Karpas-422 (cell line): ENCODE data around the gene COL16A1. TPM values are rescaled to one million over a fixed set of nuclear protein-coding genes. Genes with fewer than 3 reads are reported as not detected.

Source experiments
- DNase-seq: peaks from one replicate; pipeline ENCODE4 v3.0.0-alpha.2; 2015
- H2AFZ ChIP-seq: fragments of 200-600 bp; sonication (generic); 2 replicates; pipeline ENCODE4 v1.6.1; 2014; ENCODE audit warnings: antibody characterized with exemption, low read length, mixed read lengths
- H3K27ac ChIP-seq: fragments of 200-600 bp; sonication (generic); 2 replicates; pipeline ENCODE4 v1.5.1; 2014; ENCODE audit warnings: mild to moderate bottlenecking, low read length, moderate library complexity
- H3K27me3 ChIP-seq: fragments of 200-600 bp; sonication (generic); 2 replicates; pipeline ENCODE4 v1.6.1; 2014; ENCODE audit warnings: low read length, mixed read lengths
- H3K36me3 ChIP-seq: fragments of 200-600 bp; sonication (generic); 2 replicates; pipeline ENCODE4 v1.6.1; 2014; ENCODE audit warnings: low read length, mixed read lengths; ENCODE audit not compliant: insufficient read depth
- H3K4me1 ChIP-seq: fragments of 200-600 bp; sonication (generic); 2 replicates; pipeline ENCODE4 v1.6.1; 2014; ENCODE audit warnings: mild to moderate bottlenecking, low read length, mixed read lengths
- H3K4me2 ChIP-seq: fragments of 200-600 bp; sonication (generic); 2 replicates; pipeline ENCODE4 v1.6.1; 2014; ENCODE audit warnings: low read length, low read depth, mild to moderate bottlenecking; ENCODE audit not compliant: poor library complexity, severe bottlenecking
- H3K4me3 ChIP-seq: fragments of 200-600 bp; sonication (generic); 2 replicates; pipeline ENCODE4 v1.5.1; 2014; ENCODE audit warnings: mild to moderate bottlenecking, antibody characterized with exemption, low read length, mixed read lengths
- H3K79me2 ChIP-seq: fragments of 200-600 bp; sonication (generic); 2 replicates; pipeline ENCODE4 v1.6.1; 2014; ENCODE audit warnings: mild to moderate bottlenecking, low read length, mixed read lengths
- H3K9ac ChIP-seq: fragments of 200-600 bp; sonication (generic); 2 replicates; pipeline ENCODE4 v1.6.0; 2014; ENCODE audit warnings: low read length
- H3K9me2 ChIP-seq: fragments of 200-600 bp; sonication (generic), shearing (Covaris generic); replicated peaks from 2 replicates; pipeline ENCODE4 v1.6.0; 2014; ENCODE audit warnings: mild to moderate bottlenecking, low read length, moderate library complexity; ENCODE audit not compliant: insufficient read depth
- H3K9me3 ChIP-seq: fragments of 300-700, 200-600 bp; sonication (generic); 2 replicates; pipeline ENCODE4 v1.6.1; 2014; ENCODE audit warnings: low read length, mixed read lengths
- H4K20me1 ChIP-seq: fragments of 200-600 bp; sonication (generic); 2 replicates; pipeline ENCODE4 v1.6.1; 2014; ENCODE audit warnings: mild to moderate bottlenecking, antibody characterized with exemption, low read length, low read depth; ENCODE audit not compliant: insufficient read depth
- total RNA-seq: library from RNA; depleted of rRNA; stranded (reverse); fragments of >200 nt; shearing (Covaris generic); gene quantifications from 2 replicates; pipeline ENCODE4 v1.2.3, GENCODE V29; 2014; ENCODE audit warnings: low replicate concordance; rRNA removed

The COL16A1 gene
- total RNA-seq, 1 experiment from 2014 or later: not detected

GRCh38 chr1:31609514-31610118 lies 94.2 kb downstream of the COL16A1 start:
- no peaks in the 10 kb centered on the region for H3K36me3 ChIP-seq
- H3K4me3 ChIP-seq: no peak overlapping the region
- H3K4me1 ChIP-seq: peaks cover 11% of the 10 kb centered on the region
- H3K27me3 ChIP-seq: no peaks in the 10 kb centered on the region
- no peak overlapping the region for H2AFZ ChIP-seq
- no peaks in the 10 kb centered on the region for H3K79me2 ChIP-seq
- no peaks in the 10 kb centered on the region for H4K20me1 ChIP-seq
- H3K27ac ChIP-seq: no peak overlapping the region
- no peak overlapping the region for H3K4me2 ChIP-seq
- no peaks in the 10 kb centered on the region for H3K9me2 ChIP-seq
- no peaks in the 10 kb centered on the region for H3K9me3 ChIP-seq
- H3K9ac ChIP-seq: no peak overlapping the region
- no peak for DNase-seq

GRCh38 chr1:31607360-31607759 lies 96.5 kb downstream of the COL16A1 start:
- Histone ChIP-seq H3K36me3 (no peaks in the 10 kb centered on the region), H2AFZ (no peak overlapping the region), H3K4me2 (no peak overlapping the region), H3K9me2 (no peaks in the 10 kb centered on the region), H3K79me2 (no peaks in the 10 kb centered on the region), H3K4me1 (peaks cover 11% of the 10 kb centered on the region), H3K4me3 (no peak overlapping the region), H4K20me1 (no peaks in the 10 kb centered on the region), H3K27me3 (no peaks in the 10 kb centered on the region), H3K27ac (no peak overlapping the region), H3K9me3 (no peaks in the 10 kb centered on the region), H3K9ac (no peak overlapping the region)
- no peak for DNase-seq

GRCh38 chr1:31605908-31606427 lies 97.8 kb downstream of the COL16A1 start:
- no peaks in the 10 kb centered on the region for H4K20me1 ChIP-seq
- no peak overlapping the region for H3K27ac ChIP-seq
- no peak overlapping the region for H3K4me3 ChIP-seq
- DNase-seq: peak; percentile 80
- H3K9ac ChIP-seq: no peak overlapping the region
- peak overlapping the region; percentile 87 for H2AFZ ChIP-seq
- peaks cover 11% of the 10 kb centered on the region for H3K4me1 ChIP-seq
- H3K79me2 ChIP-seq: no peaks in the 10 kb centered on the region
- H3K36me3 ChIP-seq: no peaks in the 10 kb centered on the region
- H3K9me3 ChIP-seq: no peaks in the 10 kb centered on the region
- H3K9me2 ChIP-seq: no peaks in the 10 kb centered on the region
- H3K27me3 ChIP-seq: no peaks in the 10 kb centered on the region
- peak overlapping the region; percentile 2 for H3K4me2 ChIP-seq

Other genes starting within 250 kb of the COL16A1 start
- not detected in 2 replicates for gene TINAGL1, start 127.5 kb downstream of the COL16A1 start, total RNA-seq
- not detected in 2 replicates for gene HCRTR1, start 86.3 kb downstream of the COL16A1 start, total RNA-seq
- gene PEF1, start 59.1 kb downstream of the COL16A1 start, total RNA-seq: 53.0 and 56.2 TPM in 2 replicates
- gene ADGRB2, start 60.3 kb upstream of the COL16A1 start, total RNA-seq: 9.2 and 28.5 TPM in 2 replicates
- gene SPOCD1, start 112.0 kb upstream of the COL16A1 start, total RNA-seq: not detected in 2 replicates
- gene PTP4A2, start 234.4 kb upstream of the COL16A1 start, total RNA-seq: 215 and 401 TPM in 2 replicates